Stimulated activated CD8-positive, alpha-beta memory T cell treated with anti-CD3 and anti-CD28 coated beads, Interleukin-15, amount 100 ng/mL, for 48 hours (primary cell): ENCODE results near the gene CTAG2.
"Not testable (repeated sequence)": the region's sequence is repeated elsewhere in the genome, so short reads cannot be mapped to it uniquely, and the experiment has no call there.

Experiments
- DNase-seq, 2 donors: peaks; one replicate each; pipeline ENCODE4 v3.0.0-alpha.2; 2020; ENCODE audit warnings: low read depth in 2 of 2

CTAG2 gene

GRCh38 chrX:154648931-154649330 is 4.4 kb downstream of the CTAG2 start:
- DNase-seq: no peak

GRCh38 chrX:154645745-154646378 is 7.5 kb downstream of the CTAG2 start:
- not testable (repeated sequence) for DNase-seq

- DNase-seq: not testable (repeated sequence)
Measured at GRCh38 chrX:154643708-154644107, 9.7 kb downstream of the CTAG2 start.

- not testable (repeated sequence) for DNase-seq
Measured at GRCh38 chrX:154641740-154642139, 11.6 kb downstream of the CTAG2 start.

GRCh38 chrX:154633661-154634060 is 19.7 kb downstream of the CTAG2 start:
- DNase-seq: not testable (repeated sequence)

GRCh38 chrX:154630949-154631348 is 22.4 kb downstream of the CTAG2 start:
- not testable (repeated sequence) for DNase-seq

- not testable (repeated sequence) for DNase-seq
Measured at GRCh38 chrX:154628960-154629359, 24.4 kb downstream of the CTAG2 start.

GRCh38 chrX:154620767-154621414 is 32.5 kb downstream of the CTAG2 start:
- not testable (repeated sequence) for DNase-seq

- not testable (repeated sequence) for DNase-seq
Measured at GRCh38 chrX:154619182-154619581, 34.2 kb downstream of the CTAG2 start, which contains the start of gene CTAG1B. Gene CTAG1B, minus strand, starts transcription at chrX:154619282. Its CDS starts 64 bp downstream, at chrX:154619218.

GRCh38 chrX:154613586-154613985 is 39.8 kb downstream of the CTAG2 start:
- DNase-seq: not testable (repeated sequence)

- DNase-seq: not testable (repeated sequence)
Measured at GRCh38 chrX:154611146-154611545, 42.2 kb downstream of the CTAG2 start.

- DNase-seq: not testable (repeated sequence)
Measured at GRCh38 chrX:154608823-154609222, 44.6 kb downstream of the CTAG2 start.

GRCh38 chrX:154607976-154608375 is 45.4 kb downstream of the CTAG2 start:
- not testable (repeated sequence) for DNase-seq

- DNase-seq: no peak
Measured at GRCh38 chrX:154607370-154607769, 46.0 kb downstream of the CTAG2 start.

- no peak for DNase-seq
Measured at GRCh38 chrX:154605566-154605965, 47.8 kb downstream of the CTAG2 start.

- no peak for DNase-seq
Measured at GRCh38 chrX:154603438-154604430, 49.6 kb downstream of the CTAG2 start.

GRCh38 chrX:154602766-154603437 is 50.5 kb downstream of the CTAG2 start:
- no peak for DNase-seq

GRCh38 chrX:154602226-154602625 is 51.2 kb downstream of the CTAG2 start:
- no peak for DNase-seq
